OCI-M2 (cell line): ENCODE data around the gene SOD1.
"Not testable (repeated sequence)": the region's sequence is repeated elsewhere in the genome, so short reads cannot be mapped to it uniquely, and the experiment has no call there.

Source experiments
- DNase-seq: peaks from one replicate; lab custom pipeline; 2025; ENCODE audit not compliant: unreplicated experiment; lab: John Stamatoyannopoulos, UW

Gene SOD1

GRCh38 chr21:31659536-31660258 is at the start of gene SOD1:
TSS of gene SOD1 (plus strand) at chr21:31659693. CDS start at chr21:31659770, 77 bp downstream.
- DNase-seq, result peak; percentile 69

- no peak for DNase-seq
These were observed 48.0 kb upstream of the SOD1 start for GRCh38 chr21:31611445-31611844.

- no peak for DNase-seq
These were observed 46.4 kb upstream of the SOD1 start for GRCh38 chr21:31612894-31613785.

DNA sequence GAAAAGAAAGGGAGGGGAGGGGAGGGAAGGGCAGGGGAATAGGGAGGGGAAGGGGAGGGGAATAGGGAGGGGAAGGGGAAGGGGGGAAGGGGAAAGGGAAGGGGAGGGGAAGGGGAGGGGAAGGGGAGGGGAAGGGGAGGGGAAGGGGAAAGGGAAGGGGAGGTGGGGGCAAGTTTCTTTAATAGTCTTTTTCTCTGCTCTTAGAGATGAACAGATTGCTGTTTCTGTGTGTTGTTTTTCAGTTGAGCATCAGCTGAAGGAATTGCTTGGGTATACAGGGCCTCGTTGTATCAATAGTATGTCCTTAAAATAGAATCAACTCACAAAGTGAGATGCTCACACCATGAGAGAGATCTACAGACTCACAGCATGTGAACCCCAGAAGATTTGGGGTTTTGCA is 44.8 kb upstream of the SOD1 start:
- no peak for DNase-seq

GRCh38 chr21:31616216-31616615 is 43.3 kb upstream of the SOD1 start:
- no peak for DNase-seq

GRCh38 chr21:31618696-31619430 is 40.6 kb upstream of the SOD1 start:
- no peak for DNase-seq

DNA sequence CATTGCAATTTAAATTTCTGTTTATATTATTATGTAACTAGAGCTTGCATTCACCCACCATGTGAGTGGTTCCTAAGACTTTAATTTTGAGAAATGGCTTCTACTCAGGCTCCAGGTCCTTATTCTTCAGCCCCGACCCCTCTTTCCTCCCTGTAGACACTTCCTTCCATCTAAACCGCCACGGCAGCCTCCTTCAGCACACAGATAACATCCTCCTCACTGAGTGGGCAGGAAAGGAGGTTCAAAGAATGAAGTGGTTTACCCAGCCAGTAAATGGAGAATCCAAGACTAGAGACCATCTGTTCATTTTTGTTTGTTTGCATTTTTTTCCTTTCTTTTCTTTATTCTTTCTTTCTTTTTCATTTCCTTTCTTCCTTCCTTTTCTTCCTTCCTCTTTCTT is 37.1 kb upstream of the SOD1 start:
- no peak for DNase-seq

GRCh38 chr21:31623664-31624063 is 35.8 kb upstream of the SOD1 start:
- no peak for DNase-seq

DNA sequence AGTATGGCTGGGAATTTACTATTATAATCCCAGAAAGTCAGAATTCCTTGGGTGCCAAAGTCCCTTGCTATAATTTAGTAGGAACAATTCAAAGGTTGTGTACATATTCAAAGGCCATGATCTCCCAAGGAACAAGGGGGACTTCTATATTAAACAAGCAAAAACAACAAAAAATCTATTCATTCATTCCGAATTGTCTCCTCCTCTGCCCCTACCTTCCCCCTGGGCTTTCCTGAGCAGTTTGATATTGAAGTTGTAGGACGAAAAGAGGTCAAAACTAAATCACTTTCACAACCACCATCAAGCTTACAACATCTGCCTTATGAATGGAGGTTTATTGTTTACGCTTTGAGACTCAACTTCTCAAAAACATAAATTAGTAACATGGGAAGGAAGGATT is 35.3 kb upstream of the SOD1 start:
- DNase-seq, result no peak

- DNase-seq, result no peak
These were observed 34.5 kb upstream of the SOD1 start for GRCh38 chr21:31624961-31625491.

GRCh38 chr21:31629972-31630711 is 29.4 kb upstream of the SOD1 start:
- DNase-seq, result no peak

- not testable (repeated sequence) for DNase-seq
These were observed 27.6 kb upstream of the SOD1 start for GRCh38 chr21:31631881-31632280.

- DNase-seq, result no peak
These were observed 24.5 kb upstream of the SOD1 start for GRCh38 chr21:31634993-31635392.

GRCh38 chr21:31636874-31637273 is 22.6 kb upstream of the SOD1 start:
- no peak for DNase-seq

DNA sequence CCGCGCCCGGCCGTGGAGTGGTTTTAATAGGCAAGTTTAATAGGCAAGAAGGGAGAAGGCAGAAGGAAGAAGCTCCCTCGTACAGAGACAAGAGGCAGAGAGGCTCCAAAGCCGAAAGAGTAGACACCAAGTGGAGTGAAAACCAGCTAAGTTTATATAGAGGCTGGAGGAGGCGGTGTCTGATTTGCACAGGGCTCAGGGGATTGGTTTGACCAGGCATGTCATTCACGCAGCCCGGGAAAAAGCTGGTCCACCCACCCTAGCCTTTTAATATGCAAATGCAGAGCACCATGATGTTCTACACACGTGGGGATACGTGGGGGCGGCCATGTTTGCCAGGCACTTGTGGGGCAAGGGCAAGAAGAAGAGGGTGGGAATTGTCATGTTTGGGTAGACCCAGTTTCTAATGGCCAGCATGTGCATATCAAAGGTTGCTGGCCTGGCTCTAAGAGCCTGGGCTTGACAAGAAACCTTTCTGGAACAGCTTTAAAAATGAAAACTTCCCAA is 18.0 kb upstream of the SOD1 start:
- DNase-seq, result no peak

GRCh38 chr21:31644643-31645042 is 14.8 kb upstream of the SOD1 start:
- no peak for DNase-seq

GRCh38 chr21:31647650-31648049 is 11.8 kb upstream of the SOD1 start:
- no peak for DNase-seq

- DNase-seq, result no peak
These were observed 8.6 kb upstream of the SOD1 start for GRCh38 chr21:31650930-31651329.

DNA sequence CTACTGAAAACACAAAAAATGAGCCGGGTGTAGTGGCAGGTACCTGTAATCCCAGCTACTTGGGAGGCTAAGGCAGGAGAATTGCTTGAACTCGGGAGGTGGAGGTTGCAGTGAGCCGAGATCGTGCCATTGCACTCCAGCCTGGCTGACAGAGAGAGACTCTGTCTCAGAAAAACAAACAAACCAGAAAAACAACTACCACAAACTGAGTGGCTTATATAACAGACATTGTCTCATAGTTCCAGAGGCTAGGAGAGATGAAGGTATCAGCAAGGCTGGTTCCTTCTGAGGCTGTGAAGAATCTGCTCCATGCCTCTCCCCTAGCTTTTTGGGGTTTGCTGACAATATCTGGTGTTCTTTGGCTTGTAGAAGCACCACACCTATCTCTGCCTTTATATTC is 8.0 kb upstream of the SOD1 start:
- not testable (repeated sequence) for DNase-seq

DNA sequence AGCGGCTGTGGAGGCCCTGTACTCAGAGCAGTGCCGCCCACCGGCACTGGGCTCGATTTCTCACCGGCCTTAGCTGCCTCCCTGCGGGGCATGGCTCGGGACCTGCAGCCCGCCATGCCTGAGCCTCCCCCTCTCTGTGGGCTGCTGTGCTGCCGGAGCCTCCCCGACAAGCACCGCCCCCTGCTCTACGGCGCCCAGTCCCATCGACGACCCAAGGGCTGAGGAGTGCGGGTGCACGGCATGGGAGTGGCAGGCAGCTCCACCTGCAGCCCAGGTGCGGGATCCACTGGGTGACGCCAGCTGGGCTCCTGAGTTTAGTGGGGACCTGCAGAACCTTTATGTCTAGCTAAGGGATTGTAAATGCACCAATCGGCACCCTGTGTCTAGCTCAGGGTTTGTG is 5.2 kb upstream of the SOD1 start:
- DNase-seq, result no peak
